ENCODE results near the gene SIL1.

DNA sequence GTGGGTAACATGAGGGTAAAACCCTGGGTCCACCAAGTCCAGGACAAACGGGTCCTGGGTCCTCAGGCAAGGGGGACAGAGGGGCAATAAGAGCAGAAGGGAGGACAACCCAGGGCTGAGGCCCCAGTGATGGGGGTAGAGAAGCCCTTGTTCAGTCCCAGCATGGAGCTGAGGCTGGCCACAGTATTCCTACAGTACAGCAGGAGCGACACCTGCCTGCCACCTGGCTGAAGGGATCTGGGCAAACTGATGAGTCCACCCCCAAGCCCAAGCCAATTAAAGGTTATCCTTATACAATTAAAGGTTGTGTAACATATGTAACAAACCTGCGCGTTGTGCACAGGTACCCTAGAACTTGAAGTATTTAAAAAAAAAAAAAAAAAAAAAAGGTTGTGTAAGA lies 225.3 kb downstream of the SIL1 start:
- TF ChIP-seq CTCF (IDR thresholded peaks at IDR 0.05) = no peak
- no peak for TF ChIP-seq POLR2A (IDR thresholded peaks at IDR 0.05)
